IMR-90 (cell line): ENCODE measurements around the gene YPEL2. TPM values are rescaled to one million over a fixed set of nuclear protein-coding genes. Genes with fewer than 3 reads are reported as not detected.
"Not testable (repeated sequence)": the region's sequence is repeated elsewhere in the genome, so short reads cannot be mapped to it uniquely, and the experiment has no call there.

Experiments
- ATAC-seq: fragments of 200-7000 bp; cut with Tn5 transposase; 2 replicates; pipeline ENCODE4 v1.9.1; 2020; ENCODE audit warnings: low read depth, mild to moderate bottlenecking, moderate library complexity
- BruUV-seq: library from RNA; stranded (reverse); fragments of 400-500 nt; replicated peaks from 2 replicates; lab custom pipeline; 2021; lab: Mats Ljungman, UMichigan
- CTCF ChIA-PET: fragments of 300-600 bp; formaldehyde crosslinking; extraction: SDS; loops from one replicate; lab custom pipeline; 2021; ENCODE audit warnings: antibody characterized with exemption; lab: Yijun Ruan, JAX
- POLR2A ChIA-PET: fragments of 300-600 bp; sonication (Branson Sonifier 250); formaldehyde crosslinking; loops from one replicate; lab custom pipeline; 2022; ENCODE audit warnings: antibody characterized with exemption; ENCODE audit not compliant: unreplicated experiment; lab: Charles Lee
- DNase-seq: peaks from one replicate; pipeline ENCODE4 v3.0.0; 2013
- H2AFZ ChIP-seq: replicated peaks from 2 replicates; pipeline ENCODE3; 2013; ENCODE audit warnings: low read length, mild to moderate bottlenecking; ENCODE audit not compliant: poor library complexity
- H2AK5ac ChIP-seq: 2 replicates; pipeline ENCODE4 v1.6.1; 2013; ENCODE audit warnings: low read depth, low read length, inconsistent platforms
- H2AK9ac ChIP-seq: replicated peaks from 2 replicates; pipeline ENCODE3; 2013; ENCODE audit warnings: mild to moderate bottlenecking, low read depth, low read length, moderate library complexity; ENCODE audit not compliant: poor library complexity
- H2BK120ac ChIP-seq: 2 replicates; pipeline ENCODE4 v1.6.1; 2013; ENCODE audit warnings: low read depth, low read length, inconsistent platforms
- H2BK15ac ChIP-seq: 3 replicates; pipeline ENCODE4 v1.6.1; 2013; ENCODE audit warnings: low read depth, low read length, inconsistent platforms
- H2BK20ac ChIP-seq: 2 replicates; pipeline ENCODE4 v1.6.1; 2013; ENCODE audit warnings: low read depth, mild to moderate bottlenecking, inconsistent platforms, low read length, moderate library complexity
- H2BK5ac ChIP-seq: 2 replicates; pipeline ENCODE4 v1.6.1; 2013; ENCODE audit warnings: mild to moderate bottlenecking, low read depth, low read length, inconsistent platforms; ENCODE audit not compliant: poor library complexity, severe bottlenecking
- H3K14ac ChIP-seq: replicated peaks from 2 replicates; pipeline ENCODE4 v1.6.1; 2013; ENCODE audit warnings: low read depth, low read length, inconsistent platforms
- H3K18ac ChIP-seq: 2 replicates; pipeline ENCODE4 v1.6.1; 2013; ENCODE audit warnings: low read depth, low read length, control low read depth
- H3K23ac ChIP-seq: 2 replicates; pipeline ENCODE4 v1.6.1; 2013; ENCODE audit warnings: low read depth, low read length, inconsistent platforms
- H3K27ac ChIP-seq: 2 replicates; pipeline ENCODE4 v1.5.1; 2013; ENCODE audit warnings: mild to moderate bottlenecking, control low read depth, low read length; ENCODE audit not compliant: insufficient read depth
- H3K27me3 ChIP-seq: 2 replicates; pipeline ENCODE4 v1.6.1; 2013; ENCODE audit warnings: low read length; ENCODE audit not compliant: control insufficient read depth, insufficient read depth
- H3K36me3 ChIP-seq: 2 replicates; pipeline ENCODE4 v1.6.1; 2013; ENCODE audit warnings: low read length, mixed read lengths; ENCODE audit not compliant: control insufficient read depth, insufficient read depth
- H3K4ac ChIP-seq: 2 replicates; pipeline ENCODE4 v1.6.1; 2013; ENCODE audit warnings: low read depth, low read length, inconsistent platforms
- H3K4me1 ChIP-seq: 2 replicates; pipeline ENCODE4 v1.6.1; 2013; ENCODE audit warnings: low read length, mixed read lengths; ENCODE audit not compliant: control insufficient read depth, insufficient read depth
- H3K4me2 ChIP-seq: 2 replicates; pipeline ENCODE4 v1.6.1; 2013; ENCODE audit warnings: low read depth, mild to moderate bottlenecking, control low read depth, low read length, moderate library complexity
- H3K4me3 ChIP-seq: 2 replicates; pipeline ENCODE4 v1.5.1; 2013; ENCODE audit warnings: low read depth, mild to moderate bottlenecking, control low read depth, low read length, moderate library complexity; ENCODE audit not compliant: insufficient read depth
- H3K56ac ChIP-seq: 2 replicates; pipeline ENCODE4 v1.6.1; 2013; ENCODE audit warnings: low read length, inconsistent platforms; ENCODE audit not compliant: insufficient read depth; ENCODE audit errors: extremely low read depth
- H3K79me1 ChIP-seq, 2 experiments: 2 replicates each; pipeline ENCODE4 v1.6.1; 2013; ENCODE audit warnings: low read length in 2 of 2, inconsistent platforms in 1 of 2, low read depth in 1 of 2
- H3K9ac ChIP-seq: 2 replicates; pipeline ENCODE4 v1.6.1; 2013; ENCODE audit warnings: low read depth, low read length, control low read depth
- H3K9me1 ChIP-seq: 2 replicates; pipeline ENCODE4 v1.6.1; 2013; ENCODE audit warnings: low read length, inconsistent platforms; ENCODE audit not compliant: insufficient read depth
- H3K9me3 ChIP-seq: 2 replicates; pipeline ENCODE4 v1.6.1; 2013; ENCODE audit warnings: low read length; ENCODE audit not compliant: control insufficient read depth, insufficient read depth
- H4K20me1 ChIP-seq: 2 replicates; pipeline ENCODE4 v1.6.1; 2013; ENCODE audit warnings: low read length, inconsistent platforms; ENCODE audit not compliant: insufficient read depth
- H4K5ac ChIP-seq: 2 replicates; pipeline ENCODE4 v1.6.1; 2013; ENCODE audit warnings: mild to moderate bottlenecking, low read depth, low read length, control low read depth
- H4K8ac ChIP-seq, 2 experiments: 2 replicates each; pipeline ENCODE4 v1.6.1; 2013; ENCODE audit warnings: low read depth in 2 of 2, low read length in 2 of 2, control low read depth in 1 of 2, inconsistent platforms in 1 of 2
- H4K91ac ChIP-seq: 2 replicates; pipeline ENCODE4 v1.6.1; 2013; ENCODE audit warnings: low read depth, low read length, inconsistent platforms; ENCODE audit not compliant: insufficient read depth
- WGBS, 2 experiments: methylation state at CpG; one replicate each; pipeline versions ENCODE4 v1.1.5 to v1.1.7; 2013; ENCODE audit warnings: missing lambda C conversion rate in 2 of 2; ENCODE audit not compliant: insufficient read length in 1 of 2; ENCODE audit errors: extremely low coverage in 2 of 2; 5-methylcytosine and 5-hydroxymethylcytosine counted together
- dilution Hi-C: fragments of 300-500 bp; cut with HindIII; formaldehyde crosslinking; loops from one replicate; pipeline ENCODE4 v1.14.3; 2018; ENCODE audit warnings: low sequenced_read_pairs; ENCODE audit not compliant: unreplicated experiment
- in situ Hi-C: fragments of 300-500 bp; cut with MboI; formaldehyde crosslinking; loops from 3 replicates; pipeline ENCODE4 v1.14.3; 2019; ENCODE audit warnings: low sequenced_read_pairs, inconsistent platforms, mixed read lengths
- intact Hi-C: fragments of 100-400 bp; cut with micrococcal nuclease; formaldehyde crosslinking; loops from 2 replicates; pipeline ENCODE4 v1.10.0; 2022
- polyA plus RNA-seq, 3 experiments: library from polyadenylated mRNA; depleted of rRNA; stranded (reverse); fragments of >200 nt; gene quantifications; 2 replicates each; pipeline ENCODE4 v1.2.3, GENCODE V29; 2012; ENCODE audit warnings: low replicate concordance in 1 of 3
- total RNA-seq: library from RNA; depleted of rRNA; stranded (reverse); fragments of >200 nt; gene quantifications from 2 replicates; pipeline ENCODE4 v1.2.3, GENCODE V29; 2012

YPEL2 gene
- total and polyA plus RNA-seq, 2 of the 4 experiments (the other 2 are of a cell fraction), result 2.3 to 3.4 TPM

GRCh38 chr17:59412431-59412830 is 81.0 kb downstream of the YPEL2 start:
- H4K91ac ChIP-seq, dilution Hi-C loops, H3K4me3 ChIP-seq, H3K9me1 ChIP-seq, H3K4me1 ChIP-seq, in situ Hi-C loops, H2BK120ac ChIP-seq, H2AK5ac ChIP-seq, H3K4ac ChIP-seq, H4K5ac ChIP-seq, H2BK20ac ChIP-seq, H3K9ac ChIP-seq, H3K36me3 ChIP-seq, ATAC-seq, H4K20me1 ChIP-seq, H3K14ac ChIP-seq, H3K79me1 ChIP-seq, H3K56ac ChIP-seq, H2AK9ac ChIP-seq, BruUV-seq, H3K4me2 ChIP-seq, H3K9me3 ChIP-seq, H2BK5ac ChIP-seq, POLR2A ChIA-PET, intact Hi-C loops, H2AFZ ChIP-seq, H3K18ac ChIP-seq, H3K23ac ChIP-seq, DNase-seq, H2BK15ac ChIP-seq, CTCF ChIA-PET, H3K27ac ChIP-seq, H4K8ac ChIP-seq: not testable (repeated sequence)
- WGBS, 2 experiments, result no CpG with 5 or more reads among the region's 5 CpGs
- peaks cover 17% of the 10 kb centered on the region for H3K27me3 ChIP-seq
